Measurements from ENCODE around the gene CEMP1. TPM values are rescaled to one million over a fixed set of nuclear protein-coding genes. Genes with fewer than 3 reads are reported as not detected.
"Not testable (repeated sequence)": the region's sequence is repeated elsewhere in the genome, so short reads cannot be mapped to it uniquely, and the experiment has no call there.

CEMP1 gene
- total RNA-seq, 2 experiments from 2014 or later = 0.25 to 0.55 TPM

DNA sequence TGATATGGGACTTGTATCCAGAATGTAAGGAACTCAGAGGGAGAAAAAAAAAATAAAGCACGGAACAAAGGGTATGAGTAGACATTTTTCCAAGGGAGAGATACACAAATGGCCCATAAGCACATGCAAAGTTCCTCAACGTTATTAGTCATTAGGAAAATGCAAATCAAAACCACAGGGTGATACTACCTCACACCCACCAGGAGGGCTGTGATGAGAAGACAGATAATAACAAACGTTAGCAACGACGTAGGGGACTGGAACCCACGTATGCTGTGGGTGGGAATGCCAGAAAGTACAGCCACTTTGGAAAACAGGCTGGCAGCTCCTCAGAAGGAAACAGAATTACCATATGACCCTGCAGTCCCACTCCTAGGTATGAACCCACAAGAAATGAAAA, 41.5 kb upstream of the CEMP1 start:
- POLR2A ChIA-PET; H2AFZ ChIP-seq (ENCODE audit: low read length); H3K4me3 ChIP-seq (ENCODE audit: low read depth, low read length, poor library complexity, severe bottlenecking); H3K4me1 ChIP-seq (ENCODE audit: insufficient read depth, low read length, poor library complexity, severe bottlenecking); H3K9me3 ChIP-seq (ENCODE audit: low read length); H3K27ac ChIP-seq (ENCODE audit: low read depth, low read length, poor library complexity, severe bottlenecking); CTCF ChIA-PET (ENCODE audit: unreplicated experiment); H3K79me2 ChIP-seq (ENCODE audit: insufficient read depth, low read depth, low read length); H4K20me1 ChIP-seq (ENCODE audit: insufficient read depth, low read length); DNase-seq (ENCODE audit: low spot score); H3K4me2 ChIP-seq (ENCODE audit: low read length); H3K36me3 ChIP-seq (ENCODE audit: insufficient read depth, low read length); H3K9me2 ChIP-seq (ENCODE audit: insufficient read depth, low read length); intact Hi-C loops (cut with micrococcal nuclease; ENCODE audit: unreplicated experiment): not testable (repeated sequence)
- BruUV-seq (replicated peaks) = TSS peak; percentile 63

- POLR2A ChIA-PET; H3K27ac ChIP-seq (ENCODE audit: low read depth, low read length, poor library complexity, severe bottlenecking); intact Hi-C loops (cut with micrococcal nuclease; ENCODE audit: unreplicated experiment); H4K20me1 ChIP-seq (ENCODE audit: insufficient read depth, low read length); H3K4me3 ChIP-seq (ENCODE audit: low read depth, low read length, poor library complexity, severe bottlenecking); H2AFZ ChIP-seq (ENCODE audit: low read length); H3K4me1 ChIP-seq (ENCODE audit: insufficient read depth, low read length, poor library complexity, severe bottlenecking); H3K9me3 ChIP-seq (ENCODE audit: low read length); BruUV-seq (replicated peaks); DNase-seq (ENCODE audit: low spot score); H3K9me2 ChIP-seq (ENCODE audit: insufficient read depth, low read length); H3K79me2 ChIP-seq (ENCODE audit: insufficient read depth, low read depth, low read length); H3K4me2 ChIP-seq (ENCODE audit: low read length); CTCF ChIA-PET (ENCODE audit: unreplicated experiment); H3K36me3 ChIP-seq (ENCODE audit: insufficient read depth, low read length): not testable (repeated sequence)
These were observed 37.4 kb upstream of the CEMP1 start for GRCh38 chr16:2568573-2568972.

DNA sequence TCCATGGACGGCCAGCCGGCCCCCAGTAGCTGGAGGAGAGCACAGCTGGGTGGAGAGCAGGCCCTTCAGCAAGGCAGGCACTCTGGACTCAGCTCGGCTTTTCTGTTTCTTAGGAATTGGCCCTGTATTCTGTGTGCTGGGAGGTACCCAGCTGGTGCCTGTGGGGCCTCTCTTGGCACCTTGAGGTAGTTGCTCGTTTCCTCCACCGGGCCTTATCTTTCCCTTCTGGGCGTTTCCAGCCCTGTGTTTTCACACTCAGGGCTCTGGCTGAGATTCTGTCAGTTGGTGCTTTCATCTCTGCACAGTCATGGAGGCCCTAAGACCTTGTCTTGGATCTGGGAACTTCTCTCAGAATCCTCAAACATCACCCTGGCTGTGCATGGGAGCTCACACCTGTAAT, 36.3 kb upstream of the CEMP1 start:
- DNase-seq (ENCODE audit: low spot score); H3K9me3 ChIP-seq (ENCODE audit: low read length); CTCF ChIA-PET (ENCODE audit: unreplicated experiment); H3K36me3 ChIP-seq (ENCODE audit: insufficient read depth, low read length); H3K4me3 ChIP-seq (ENCODE audit: low read depth, low read length, poor library complexity, severe bottlenecking); H3K9me2 ChIP-seq (ENCODE audit: insufficient read depth, low read length); H3K4me2 ChIP-seq (ENCODE audit: low read length); intact Hi-C loops (cut with micrococcal nuclease; ENCODE audit: unreplicated experiment); H3K79me2 ChIP-seq (ENCODE audit: insufficient read depth, low read depth, low read length); BruUV-seq (replicated peaks); H3K27ac ChIP-seq (ENCODE audit: low read depth, low read length, poor library complexity, severe bottlenecking); POLR2A ChIA-PET; H4K20me1 ChIP-seq (ENCODE audit: insufficient read depth, low read length); H2AFZ ChIP-seq (ENCODE audit: low read length); H3K4me1 ChIP-seq (ENCODE audit: insufficient read depth, low read length, poor library complexity, severe bottlenecking): not testable (repeated sequence)

GRCh38 chr16:2560798-2561133, 29.6 kb upstream of the CEMP1 start:
- H3K9me2 ChIP-seq (ENCODE audit: insufficient read depth, low read length); H2AFZ ChIP-seq (ENCODE audit: low read length); BruUV-seq (replicated peaks); intact Hi-C loops (cut with micrococcal nuclease; ENCODE audit: unreplicated experiment); CTCF ChIA-PET (ENCODE audit: unreplicated experiment); H3K27ac ChIP-seq (ENCODE audit: low read depth, low read length, poor library complexity, severe bottlenecking); H3K79me2 ChIP-seq (ENCODE audit: insufficient read depth, low read depth, low read length); H3K4me3 ChIP-seq (ENCODE audit: low read depth, low read length, poor library complexity, severe bottlenecking); H3K36me3 ChIP-seq (ENCODE audit: insufficient read depth, low read length); H3K4me2 ChIP-seq (ENCODE audit: low read length); POLR2A ChIA-PET; H4K20me1 ChIP-seq (ENCODE audit: insufficient read depth, low read length); H3K4me1 ChIP-seq (ENCODE audit: insufficient read depth, low read length, poor library complexity, severe bottlenecking); H3K9me3 ChIP-seq (ENCODE audit: low read length); DNase-seq (ENCODE audit: low spot score): not testable (repeated sequence)
- TF ChIP-seq, protein P1, sequence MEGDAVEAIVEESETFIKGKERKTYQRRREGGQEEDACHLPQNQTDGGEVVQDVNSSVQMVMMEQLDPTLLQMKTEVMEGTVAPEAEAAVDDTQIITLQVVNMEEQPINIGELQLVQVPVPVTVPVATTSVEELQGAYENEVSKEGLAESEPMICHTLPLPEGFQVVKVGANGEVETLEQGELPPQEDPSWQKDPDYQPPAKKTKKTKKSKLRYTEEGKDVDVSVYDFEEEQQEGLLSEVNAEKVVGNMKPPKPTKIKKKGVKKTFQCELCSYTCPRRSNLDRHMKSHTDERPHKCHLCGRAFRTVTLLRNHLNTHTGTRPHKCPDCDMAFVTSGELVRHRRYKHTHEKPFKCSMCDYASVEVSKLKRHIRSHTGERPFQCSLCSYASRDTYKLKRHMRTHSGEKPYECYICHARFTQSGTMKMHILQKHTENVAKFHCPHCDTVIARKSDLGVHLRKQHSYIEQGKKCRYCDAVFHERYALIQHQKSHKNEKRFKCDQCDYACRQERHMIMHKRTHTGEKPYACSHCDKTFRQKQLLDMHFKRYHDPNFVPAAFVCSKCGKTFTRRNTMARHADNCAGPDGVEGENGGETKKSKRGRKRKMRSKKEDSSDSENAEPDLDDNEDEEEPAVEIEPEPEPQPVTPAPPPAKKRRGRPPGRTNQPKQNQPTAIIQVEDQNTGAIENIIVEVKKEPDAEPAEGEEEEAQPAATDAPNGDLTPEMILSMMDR (conservative IDR thresholded peaks at IDR 0.05; ENCODE audit: low read length) = 0 out of 2 replicates have a peak, but pooled peaks have one; percentile 27

DNA sequence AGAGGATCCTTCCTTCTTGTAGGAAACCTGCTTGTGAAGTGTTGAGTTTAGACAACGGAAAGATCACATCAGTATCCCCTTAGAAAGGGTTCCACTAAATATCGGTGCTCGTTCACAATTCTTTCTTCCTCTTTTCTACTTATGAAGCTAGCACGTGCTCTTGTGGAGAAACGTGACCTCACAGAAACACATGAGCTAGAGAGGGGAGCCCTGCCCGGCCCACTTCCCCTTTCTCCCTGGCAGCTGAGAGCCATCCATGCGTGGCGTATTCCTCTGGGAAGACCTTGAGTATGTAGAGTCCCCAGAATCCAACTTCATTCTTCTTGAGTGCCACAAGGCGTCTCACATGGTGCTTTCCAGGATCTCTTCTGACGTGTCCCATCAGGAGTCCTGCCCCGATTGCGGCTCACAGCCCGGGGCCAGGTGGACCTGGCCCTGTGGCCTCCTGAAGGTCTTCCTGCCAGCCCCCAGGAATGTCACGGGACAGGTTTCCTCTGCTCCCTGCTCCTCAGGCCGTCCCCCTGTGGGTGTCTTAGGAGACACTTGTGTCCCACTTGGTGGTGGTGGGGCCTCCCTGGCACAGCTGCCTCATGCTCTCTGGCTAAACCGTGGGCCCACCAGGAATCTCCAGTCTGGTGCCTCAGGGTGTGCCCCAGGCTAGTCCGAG, 29.1 kb upstream of the CEMP1 start:
- CTCF ChIA-PET (ENCODE audit: unreplicated experiment); DNase-seq (ENCODE audit: low spot score): not testable (repeated sequence)
- peak overlapping the region; percentile 33 for H3K27ac ChIP-seq (ENCODE audit: low read depth, low read length, poor library complexity, severe bottlenecking)

GRCh38 chr16:2557150-2557549, 25.9 kb upstream of the CEMP1 start:
- H4K20me1 ChIP-seq (ENCODE audit: insufficient read depth, low read length); POLR2A ChIA-PET; H3K9me2 ChIP-seq (ENCODE audit: insufficient read depth, low read length); BruUV-seq (replicated peaks); H3K9me3 ChIP-seq (ENCODE audit: low read length); H3K4me2 ChIP-seq (ENCODE audit: low read length); H3K4me1 ChIP-seq (ENCODE audit: insufficient read depth, low read length, poor library complexity, severe bottlenecking); intact Hi-C loops (cut with micrococcal nuclease; ENCODE audit: unreplicated experiment); CTCF ChIA-PET (ENCODE audit: unreplicated experiment); H3K4me3 ChIP-seq (ENCODE audit: low read depth, low read length, poor library complexity, severe bottlenecking); H3K36me3 ChIP-seq (ENCODE audit: insufficient read depth, low read length); DNase-seq (ENCODE audit: low spot score); H3K79me2 ChIP-seq (ENCODE audit: insufficient read depth, low read depth, low read length); H3K27ac ChIP-seq (ENCODE audit: low read depth, low read length, poor library complexity, severe bottlenecking); H2AFZ ChIP-seq (ENCODE audit: low read length): not testable (repeated sequence)

More for the DNA sequence above, 29.1 kb upstream of the CEMP1 start:
- H3K9me2 ChIP-seq (ENCODE audit: insufficient read depth, low read length); H3K79me2 ChIP-seq (ENCODE audit: insufficient read depth, low read depth, low read length); H3K9me3 ChIP-seq (ENCODE audit: low read length); H3K36me3 ChIP-seq (ENCODE audit: insufficient read depth, low read length); POLR2A ChIA-PET; H3K4me1 ChIP-seq (ENCODE audit: insufficient read depth, low read length, poor library complexity, severe bottlenecking); H3K4me2 ChIP-seq (ENCODE audit: low read length); H4K20me1 ChIP-seq (ENCODE audit: insufficient read depth, low read length); H2AFZ ChIP-seq (ENCODE audit: low read length); intact Hi-C loops (cut with micrococcal nuclease; ENCODE audit: unreplicated experiment); BruUV-seq (replicated peaks); H3K4me3 ChIP-seq (ENCODE audit: low read depth, low read length, poor library complexity, severe bottlenecking): not testable (repeated sequence)
